ENCODE measurements around the gene SASH1. TPM values are rescaled to one million over a fixed set of nuclear protein-coding genes. Genes with fewer than 3 reads are reported as not detected.
A peak's percentile ranks its signal among the peaks of the same experiment; 100 is the strongest.

Gene SASH1
- total RNA-seq, 1 donor: 71.7 TPM

GRCh38 chr6:148432462-148433195 is 90.0 kb downstream of the SASH1 start:
- Histone ChIP-seq H3K9me3 (ENCODE audit: low read depth, low read length) (no peaks in the 10 kb centered on the region), H3K79me2 (ENCODE audit: insufficient read depth, low read length) (no peaks in the 10 kb centered on the region), H3K27me3 (ENCODE audit: insufficient read depth, low read length) (no peaks in the 10 kb centered on the region), H3K4me1 (ENCODE audit: insufficient read depth, low read length) (peaks cover 7% of the 10 kb centered on the region), H4K20me1 (ENCODE audit: insufficient read depth, low read length) (no peaks in the 10 kb centered on the region), H3K27ac (ENCODE audit: low read depth, low read length) (no peak overlapping the region), H3K36me3 (ENCODE audit: insufficient read depth, low read length) (no peaks in the 10 kb centered on the region), H3K4me2 (ENCODE audit: insufficient read depth, low read length) (peak overlapping the region; percentile 14), H3K4me3 (ENCODE audit: insufficient read depth, low read length) (no peak overlapping the region), H2AFZ (ENCODE audit: low read length) (no peak overlapping the region)
- no peak for DNase-seq (ENCODE audit: insufficient read length, low spot score, missing footprints)
- no peak for TF ChIP-seq CTCF (IDR thresholded peaks at IDR 0.05; ENCODE audit: extremely low read depth, low read depth, low read length)

- H3K27me3 ChIP-seq (ENCODE audit: insufficient read depth, low read length): no peaks in the 10 kb centered on the region
- H3K36me3 ChIP-seq (ENCODE audit: insufficient read depth, low read length): no peaks in the 10 kb centered on the region
- H3K4me3 ChIP-seq (ENCODE audit: insufficient read depth, low read length): no peak overlapping the region
- H3K9me3 ChIP-seq (ENCODE audit: low read depth, low read length): no peaks in the 10 kb centered on the region
- H3K4me1 ChIP-seq (ENCODE audit: insufficient read depth, low read length): peaks cover 18% of the 10 kb centered on the region
- H3K4me2 ChIP-seq (ENCODE audit: insufficient read depth, low read length): no peak overlapping the region
- no peaks in the 10 kb centered on the region for H4K20me1 ChIP-seq (ENCODE audit: insufficient read depth, low read length)
- H2AFZ ChIP-seq (ENCODE audit: low read length): no peak overlapping the region
- DNase-seq (ENCODE audit: insufficient read length, low spot score, missing footprints): no peak
- TF ChIP-seq CTCF (IDR thresholded peaks at IDR 0.05; ENCODE audit: extremely low read depth, low read depth, low read length): no peak
- H3K27ac ChIP-seq (ENCODE audit: low read depth, low read length): peak overlapping the region; percentile 17
- no peaks in the 10 kb centered on the region for H3K79me2 ChIP-seq (ENCODE audit: insufficient read depth, low read length)
These were observed 92.7 kb downstream of the SASH1 start for GRCh38 chr6:148435386-148435785.

GRCh38 chr6:148436466-148436865 is 93.8 kb downstream of the SASH1 start:
- Histone ChIP-seq H3K4me2 (ENCODE audit: insufficient read depth, low read length) (no peak overlapping the region), H4K20me1 (ENCODE audit: insufficient read depth, low read length) (no peaks in the 10 kb centered on the region), H3K27me3 (ENCODE audit: insufficient read depth, low read length) (no peaks in the 10 kb centered on the region), H3K79me2 (ENCODE audit: insufficient read depth, low read length) (no peaks in the 10 kb centered on the region), H3K4me3 (ENCODE audit: insufficient read depth, low read length) (no peak overlapping the region), H3K27ac (ENCODE audit: low read depth, low read length) (no peak overlapping the region), H2AFZ (ENCODE audit: low read length) (no peak overlapping the region), H3K36me3 (ENCODE audit: insufficient read depth, low read length) (no peaks in the 10 kb centered on the region), H3K4me1 (ENCODE audit: insufficient read depth, low read length) (peaks cover 29% of the 10 kb centered on the region), H3K9me3 (ENCODE audit: low read depth, low read length) (no peaks in the 10 kb centered on the region)
- DNase-seq (ENCODE audit: insufficient read length, low spot score, missing footprints): no peak
- no peak for TF ChIP-seq CTCF (IDR thresholded peaks at IDR 0.05; ENCODE audit: extremely low read depth, low read depth, low read length)

- no peaks in the 10 kb centered on the region for H4K20me1 ChIP-seq (ENCODE audit: insufficient read depth, low read length)
- no peak overlapping the region for H2AFZ ChIP-seq (ENCODE audit: low read length)
- no peak for DNase-seq (ENCODE audit: insufficient read length, low spot score, missing footprints)
- no peaks in the 10 kb centered on the region for H3K27me3 ChIP-seq (ENCODE audit: insufficient read depth, low read length)
- H3K4me1 ChIP-seq (ENCODE audit: insufficient read depth, low read length): peaks cover 38% of the 10 kb centered on the region
- no peak overlapping the region for H3K27ac ChIP-seq (ENCODE audit: low read depth, low read length)
- H3K4me2 ChIP-seq (ENCODE audit: insufficient read depth, low read length): peak overlapping the region; percentile 12
- no peaks in the 10 kb centered on the region for H3K79me2 ChIP-seq (ENCODE audit: insufficient read depth, low read length)
- H3K4me3 ChIP-seq (ENCODE audit: insufficient read depth, low read length): no peak overlapping the region
- no peaks in the 10 kb centered on the region for H3K9me3 ChIP-seq (ENCODE audit: low read depth, low read length)
- TF ChIP-seq CTCF (IDR thresholded peaks at IDR 0.05; ENCODE audit: extremely low read depth, low read depth, low read length): no peak
- H3K36me3 ChIP-seq (ENCODE audit: insufficient read depth, low read length): no peaks in the 10 kb centered on the region
These were observed 96.0 kb downstream of the SASH1 start for GRCh38 chr6:148438632-148439031.

Data from osteoblast (primary cell).